ENCODE measurements around the gene IQSEC1. TPM values are rescaled to one million over a fixed set of nuclear protein-coding genes. Genes with fewer than 3 reads are reported as not detected.

IQSEC1 gene
- polyA plus RNA-seq, 1 experiment, result 4.8 TPM

DNA sequence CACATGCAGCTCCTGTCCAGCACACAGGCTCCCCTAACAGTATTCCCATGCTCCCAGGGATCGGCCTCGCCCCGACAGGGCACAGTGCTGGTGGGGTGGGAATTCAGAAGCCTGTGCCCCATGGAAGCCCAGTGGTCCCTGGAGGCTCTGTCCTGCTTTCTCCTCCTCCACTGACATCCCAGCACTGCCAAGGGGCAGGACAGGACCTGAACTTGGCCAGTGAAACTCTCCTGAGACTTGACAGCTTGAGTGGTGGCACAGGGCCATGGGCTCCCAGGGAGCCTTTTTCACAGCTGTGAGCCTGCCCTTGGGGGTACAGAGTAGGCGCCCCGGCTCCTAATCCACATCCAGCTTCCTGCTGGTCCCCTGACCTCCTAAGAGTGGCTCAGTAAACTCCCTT lies 38.4 kb downstream of the IQSEC1 start:
- Histone ChIP-seq H3K36me3 (ENCODE audit: control insufficient read depth, insufficient read depth, low read length) (no peaks in the 10 kb centered on the region), H3K4me3 (ENCODE audit: low read depth, low read length) (no peak overlapping the region), H3K27me3 (ENCODE audit: control insufficient read depth, insufficient read depth, low read length) (peaks cover 1% of the 10 kb centered on the region)
- POLR2A ChIA-PET, result no interaction called here
- CTCF ChIA-PET, result interaction anchor here (0.8 to 1.2 kb wide), 2 partner anchors 39 to 50 kb away, joined by 3 read pairs; no protein-coding TSS in a partner anchor
- DNase-seq (ENCODE audit: low read depth), result no peak
- TF ChIP-seq CTCF (IDR thresholded peaks at IDR 0.05; ENCODE audit: insufficient read depth, low read depth, low read length), result no peak

DNA sequence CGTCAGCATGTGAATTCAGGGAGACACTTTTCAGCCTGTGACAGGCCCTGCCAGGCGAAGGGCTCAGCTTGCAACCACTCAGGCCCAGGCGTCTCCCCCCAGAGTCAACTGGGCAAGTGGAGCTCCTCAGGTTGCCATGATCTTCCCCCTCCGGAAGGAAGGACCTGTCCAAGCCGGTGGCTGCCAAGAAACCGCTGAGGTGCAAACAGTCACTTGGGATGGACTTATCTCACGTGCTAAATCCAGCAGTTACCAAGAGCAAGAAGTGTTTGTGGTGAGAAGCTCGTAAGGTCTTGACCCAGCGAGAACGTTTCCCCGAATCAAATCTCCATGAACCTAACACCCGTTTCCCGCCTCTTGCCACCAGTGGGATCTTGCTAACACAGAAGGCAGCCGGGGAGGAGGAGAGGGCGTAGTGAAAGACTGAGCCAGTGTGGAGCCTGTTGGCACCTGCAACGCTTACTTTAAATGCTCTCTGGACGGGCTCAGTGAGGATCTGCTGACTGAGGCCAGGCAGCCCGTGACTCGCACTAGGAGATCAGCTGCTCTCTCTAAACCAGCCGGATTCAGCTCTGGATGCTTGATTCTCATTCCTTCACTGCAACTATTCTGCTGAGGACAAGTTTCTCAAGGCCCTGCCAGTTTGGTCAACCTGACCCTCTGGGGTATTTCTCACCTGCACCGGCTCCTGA lies 39.0 kb downstream of the IQSEC1 start:
- CTCF ChIA-PET, result interaction anchor here (1.2 kb wide), 1 partner anchor 39 kb away, joined by 3 read pairs; no protein-coding TSS in a partner anchor

DNA sequence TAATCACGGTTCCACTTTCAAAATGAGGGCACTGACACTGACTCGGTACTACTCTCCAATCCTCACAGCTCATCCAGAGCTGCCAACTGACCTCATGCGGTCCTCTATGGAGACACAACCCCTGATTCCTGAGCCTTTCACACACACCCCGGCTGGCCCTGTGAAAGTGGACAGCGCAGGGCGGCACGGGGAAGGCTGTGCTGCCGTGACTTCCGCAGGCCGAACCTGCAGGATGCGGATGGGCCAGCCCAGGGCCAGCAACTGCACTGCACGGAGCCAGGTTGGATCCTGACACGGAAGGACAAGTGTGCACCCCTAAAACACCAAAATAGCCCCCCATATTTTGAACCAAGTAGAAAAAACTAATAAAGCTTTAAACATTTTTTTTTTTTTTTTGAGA lies 41.0 kb downstream of the IQSEC1 start:
- Histone ChIP-seq H3K4me3 (ENCODE audit: low read depth, low read length) (no peak overlapping the region), H3K27me3 (ENCODE audit: control insufficient read depth, insufficient read depth, low read length) (peaks cover 1% of the 10 kb centered on the region; the same call in 1 of the 2 replicates), H3K36me3 (ENCODE audit: control insufficient read depth, insufficient read depth, low read length) (no peaks in the 10 kb centered on the region)
- DNase-seq (ENCODE audit: low read depth), result no peak
- TF ChIP-seq CTCF (IDR thresholded peaks at IDR 0.05; ENCODE audit: insufficient read depth, low read depth, low read length), result no peak
- POLR2A ChIA-PET, result no interaction called here
- CTCF ChIA-PET, result no interaction called here

More for the DNA sequence above, 39.0 kb downstream of the IQSEC1 start:
- POLR2A ChIA-PET, result no interaction called here
- peaks cover 1% of the 10 kb centered on the region for H3K27me3 ChIP-seq (ENCODE audit: control insufficient read depth, insufficient read depth, low read length)
- H3K4me3 ChIP-seq (ENCODE audit: low read depth, low read length), result no peak overlapping the region
- DNase-seq (ENCODE audit: low read depth), result no peak
- no peak for TF ChIP-seq CTCF (IDR thresholded peaks at IDR 0.05; ENCODE audit: insufficient read depth, low read depth, low read length)
- H3K36me3 ChIP-seq (ENCODE audit: control insufficient read depth, insufficient read depth, low read length), result no peaks in the 10 kb centered on the region

DNA sequence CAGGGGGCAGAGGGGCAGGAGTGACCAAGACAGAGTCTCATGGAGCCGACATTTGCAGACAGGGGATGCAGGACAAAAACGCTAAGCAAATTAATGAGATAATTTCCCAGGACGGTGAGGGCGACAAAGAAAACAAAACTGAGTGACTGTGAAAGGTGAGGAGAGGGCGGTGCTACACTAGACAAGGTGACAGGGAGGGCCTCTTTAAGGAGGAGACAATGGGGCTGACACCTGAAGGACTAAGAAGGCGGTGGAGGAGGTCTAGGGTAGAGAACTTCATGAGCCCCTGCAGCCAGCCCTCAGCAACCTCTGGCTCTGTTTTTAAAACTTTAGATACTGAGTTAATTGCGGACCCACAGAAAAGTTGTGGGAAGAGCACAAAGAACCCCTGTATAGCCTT lies 41.6 kb downstream of the IQSEC1 start:
- no peak for DNase-seq (ENCODE audit: low read depth)
- TF ChIP-seq CTCF (IDR thresholded peaks at IDR 0.05; ENCODE audit: insufficient read depth, low read depth, low read length), result no peak
- H3K27me3 ChIP-seq (ENCODE audit: control insufficient read depth, insufficient read depth, low read length), result peaks cover 1% of the 10 kb centered on the region; the same call in 1 of the 2 replicates
- H3K36me3 ChIP-seq (ENCODE audit: control insufficient read depth, insufficient read depth, low read length), result no peaks in the 10 kb centered on the region
- H3K4me3 ChIP-seq (ENCODE audit: low read depth, low read length), result no peak overlapping the region
- CTCF ChIA-PET, result no interaction called here
- POLR2A ChIA-PET, result no interaction called here

- H3K36me3 ChIP-seq (ENCODE audit: control insufficient read depth, insufficient read depth, low read length), result no peaks in the 10 kb centered on the region
- POLR2A ChIA-PET, result no interaction called here
These were observed 42.5 kb downstream of the IQSEC1 start for GRCh38 chr3:13030684-13031083.

More at GRCh38 chr3:13030684-13031083, 42.5 kb downstream of the IQSEC1 start:
- no peak for DNase-seq (ENCODE audit: low read depth)
- Histone ChIP-seq H3K4me3 (ENCODE audit: low read depth, low read length) (no peak overlapping the region), H3K27me3 (ENCODE audit: control insufficient read depth, insufficient read depth, low read length) (peaks cover 1% of the 10 kb centered on the region; the same call in 1 of the 2 replicates)
- no peak for TF ChIP-seq CTCF (IDR thresholded peaks at IDR 0.05; ENCODE audit: insufficient read depth, low read depth, low read length)
- CTCF ChIA-PET, result interaction anchor here (1.4 kb wide), 1 partner anchor 16 kb away, joined by 3 read pairs; no protein-coding TSS in a partner anchor

Measured in BJ (cell line).